ENCODE measurements around the gene MAP3K4. TPM values are rescaled to one million over a fixed set of nuclear protein-coding genes. Genes with fewer than 3 reads are reported as not detected.

Gene MAP3K4
- polyA plus RNA-seq, 3 donors, result 3.2 to 12.3 (median 3.5) TPM

DNA sequence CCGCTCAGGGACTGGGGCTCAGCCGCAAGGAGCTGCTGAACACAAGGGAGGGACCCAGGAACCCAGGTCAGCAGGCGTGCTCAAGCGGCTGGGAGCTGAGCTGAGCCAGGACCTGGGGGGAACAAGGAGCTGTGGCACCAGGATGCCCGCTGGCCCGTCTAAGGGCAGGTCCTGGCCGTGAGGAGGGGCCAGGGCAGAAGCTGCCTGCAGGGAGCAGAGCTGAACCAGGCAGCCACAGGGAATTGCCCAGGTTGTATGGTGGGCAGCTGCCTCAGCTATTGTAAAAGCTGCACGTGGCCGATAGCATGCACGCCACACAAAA, 148.9 kb downstream of the MAP3K4 start:
- DNase-seq, result no peak
- H3K4me3 ChIP-seq (replicated peaks in 1 of 3; ENCODE audit: low read depth in 2 of 3, low read length in 3 of 3), result no peak overlapping the region
- no peak overlapping the region for H3K4me2 ChIP-seq (replicated peaks; ENCODE audit: extremely low read depth, low read length, poor library complexity, severe bottlenecking)
- peaks cover 0 to 5% (median 1%) of the 10 kb centered on the region in 7 donors for H3K9me3 Mint-ChIP-seq
- H3K27me3 ChIP-seq (ENCODE audit: control insufficient read depth in 2 of 2, insufficient read depth in 2 of 2, low read length in 2 of 2), result no peaks in the 10 kb centered on the region
- peaks cover 12 to 14% of the 10 kb centered on the region in 2 donors for H3K36me3 Mint-ChIP-seq
- peaks cover 10% of the 10 kb centered on the region for H3K4me1 Mint-ChIP-seq
- TF ChIP-seq, protein P1, sequence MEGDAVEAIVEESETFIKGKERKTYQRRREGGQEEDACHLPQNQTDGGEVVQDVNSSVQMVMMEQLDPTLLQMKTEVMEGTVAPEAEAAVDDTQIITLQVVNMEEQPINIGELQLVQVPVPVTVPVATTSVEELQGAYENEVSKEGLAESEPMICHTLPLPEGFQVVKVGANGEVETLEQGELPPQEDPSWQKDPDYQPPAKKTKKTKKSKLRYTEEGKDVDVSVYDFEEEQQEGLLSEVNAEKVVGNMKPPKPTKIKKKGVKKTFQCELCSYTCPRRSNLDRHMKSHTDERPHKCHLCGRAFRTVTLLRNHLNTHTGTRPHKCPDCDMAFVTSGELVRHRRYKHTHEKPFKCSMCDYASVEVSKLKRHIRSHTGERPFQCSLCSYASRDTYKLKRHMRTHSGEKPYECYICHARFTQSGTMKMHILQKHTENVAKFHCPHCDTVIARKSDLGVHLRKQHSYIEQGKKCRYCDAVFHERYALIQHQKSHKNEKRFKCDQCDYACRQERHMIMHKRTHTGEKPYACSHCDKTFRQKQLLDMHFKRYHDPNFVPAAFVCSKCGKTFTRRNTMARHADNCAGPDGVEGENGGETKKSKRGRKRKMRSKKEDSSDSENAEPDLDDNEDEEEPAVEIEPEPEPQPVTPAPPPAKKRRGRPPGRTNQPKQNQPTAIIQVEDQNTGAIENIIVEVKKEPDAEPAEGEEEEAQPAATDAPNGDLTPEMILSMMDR (IDR thresholded peaks at IDR 0.05), result no peak
- H3K9me3 ChIP-seq (replicated peaks in 1 of 2; ENCODE audit: control insufficient read depth in 1 of 2, insufficient read depth in 1 of 2, low read length in 2 of 2), result no peaks in the 10 kb centered on the region
- H3K79me2 ChIP-seq (ENCODE audit: insufficient read depth, low read length), result no peaks in the 10 kb centered on the region
- H3K27me3 Mint-ChIP-seq (ENCODE audit: low read depth in 3 of 3), result peaks cover 0 to 4% (median 0%) of the 10 kb centered on the region in 3 donors
- no peaks in the 10 kb centered on the region for H4K20me1 ChIP-seq (ENCODE audit: insufficient read depth, low read length)
- no peak overlapping the region for H3K9ac ChIP-seq (ENCODE audit: insufficient read depth, low read length, poor library complexity, severe bottlenecking)
- peaks cover 11 to 12% of the 10 kb centered on the region in 2 donors for H3K4me1 ChIP-seq (ENCODE audit: control insufficient read depth in 1 of 2, insufficient read depth in 2 of 2, low read length in 2 of 2)
- no peak overlapping the region for H3K27ac ChIP-seq (ENCODE audit: low read depth in 1 of 2, low read length in 2 of 2)
- no peak overlapping the region for H3K4me3 Mint-ChIP-seq
- peak overlapping the region in 1 of 7 donors; percentile 37 for H3K27ac Mint-ChIP-seq
- H3K36me3 ChIP-seq (replicated peaks in 1 of 2; ENCODE audit: control insufficient read depth in 1 of 2, insufficient read depth in 2 of 2, low read length in 2 of 2), result no peaks in the 10 kb centered on the region
- H2AFZ ChIP-seq (ENCODE audit: insufficient read depth, low read depth, low read length, poor library complexity, severe bottlenecking), result no peak overlapping the region
- WGBS (ENCODE audit: insufficient coverage), result 93% methylated on average over 10 of the region's 10 CpGs
- intact Hi-C loops (cut with micrococcal nuclease), result no loop called here

DNA sequence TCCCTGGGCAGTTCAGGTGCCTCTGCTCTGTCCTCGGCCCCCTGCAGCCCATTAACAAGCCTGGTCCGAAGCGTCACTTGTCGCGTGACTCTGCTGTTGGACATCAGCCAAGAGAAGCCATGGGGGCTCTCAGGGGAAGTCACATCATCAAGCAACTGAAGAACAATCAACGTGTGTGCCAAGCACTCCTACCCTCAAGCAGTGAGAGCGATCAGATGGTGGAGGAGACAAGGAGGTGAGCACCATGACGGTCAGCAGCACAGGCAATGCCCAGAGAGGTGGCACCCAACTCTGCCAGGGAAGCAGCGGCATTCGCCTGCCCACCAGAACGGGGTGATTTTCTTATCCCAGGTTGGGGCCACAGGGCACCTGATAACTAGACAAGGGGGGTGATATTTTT, 149.6 kb downstream of the MAP3K4 start:
- no peaks in the 10 kb centered on the region for H3K79me2 ChIP-seq (ENCODE audit: insufficient read depth, low read length)
- peaks cover 4% of the 10 kb centered on the region for H3K4me1 Mint-ChIP-seq
- DNase-seq, result no peak
- H3K9me3 Mint-ChIP-seq, result peaks cover 0 to 5% (median 1%) of the 10 kb centered on the region in 7 donors
- intact Hi-C loops (cut with micrococcal nuclease), result no loop called here
- H3K36me3 ChIP-seq (replicated peaks in 1 of 2; ENCODE audit: control insufficient read depth in 1 of 2, insufficient read depth in 2 of 2, low read length in 2 of 2), result no peaks in the 10 kb centered on the region
- peaks cover 5 to 6% of the 10 kb centered on the region in 2 donors for H3K4me1 ChIP-seq (ENCODE audit: control insufficient read depth in 1 of 2, insufficient read depth in 2 of 2, low read length in 2 of 2)
- no peak overlapping the region for H3K4me3 ChIP-seq (replicated peaks in 1 of 3; ENCODE audit: low read depth in 2 of 3, low read length in 3 of 3)
- 86% methylated on average over 11 of the region's 11 CpGs for WGBS (ENCODE audit: insufficient coverage)
- no peaks in the 10 kb centered on the region for H3K27me3 ChIP-seq (ENCODE audit: control insufficient read depth in 2 of 2, insufficient read depth in 2 of 2, low read length in 2 of 2)
- peaks cover 0 to 4% (median 0%) of the 10 kb centered on the region in 3 donors for H3K27me3 Mint-ChIP-seq (ENCODE audit: low read depth in 3 of 3)
- H3K4me3 Mint-ChIP-seq, result no peak overlapping the region
- H3K4me2 ChIP-seq (replicated peaks; ENCODE audit: extremely low read depth, low read length, poor library complexity, severe bottlenecking), result no peak overlapping the region
- H2AFZ ChIP-seq (ENCODE audit: insufficient read depth, low read depth, low read length, poor library complexity, severe bottlenecking), result no peak overlapping the region
- peak overlapping the region in 2 of 7 donors; percentile 51 to 73 for H3K27ac Mint-ChIP-seq
- H3K9me3 ChIP-seq (replicated peaks in 1 of 2; ENCODE audit: control insufficient read depth in 1 of 2, insufficient read depth in 1 of 2, low read length in 2 of 2), result no peaks in the 10 kb centered on the region
- H3K27ac ChIP-seq (ENCODE audit: low read depth in 1 of 2, low read length in 2 of 2), result no peak overlapping the region
- H4K20me1 ChIP-seq (ENCODE audit: insufficient read depth, low read length), result no peaks in the 10 kb centered on the region
- no peak overlapping the region for H3K9ac ChIP-seq (ENCODE audit: insufficient read depth, low read length, poor library complexity, severe bottlenecking)
- H3K36me3 Mint-ChIP-seq, result peaks cover 8% of the 10 kb centered on the region in 2 donors
- TF ChIP-seq, protein P1 (IDR thresholded peaks at IDR 0.05), result no peak

Data from CD14-positive monocyte (primary cell).